GM12872 (cell line): ENCODE data around the gene C19orf67.

Experiments used
- CTCF ChIP-seq: IDR thresholded peaks from 3 replicates; pipeline ENCODE4 v1.5.1; 2011; ENCODE audit warnings: low read depth, mild to moderate bottlenecking, low read length, moderate library complexity; ENCODE audit not compliant: insufficient read depth

The C19orf67 gene

GRCh38 chr19:14066134-14066533 lies 19.4 kb downstream of the C19orf67 start:
- no peak for TF ChIP-seq CTCF

GRCh38 chr19:14063105-14063504 lies 22.5 kb downstream of the C19orf67 start:
- no peak for TF ChIP-seq CTCF

GRCh38 chr19:14062558-14062855 lies 23.1 kb downstream of the C19orf67 start:
- TF ChIP-seq CTCF, result no peak

- TF ChIP-seq CTCF, result no peak
Measured at GRCh38 chr19:14061751-14062557, 23.6 kb downstream of the C19orf67 start, which contains the start of gene PALM3. PALM3 (minus strand) TSS chr19:14062076; CDS start chr19:14061980, 96 bp downstream.

GRCh38 chr19:14061081-14061749 lies 24.4 kb downstream of the C19orf67 start:
- no peak for TF ChIP-seq CTCF

GRCh38 chr19:14059652-14060155 lies 25.9 kb downstream of the C19orf67 start:
- no peak for TF ChIP-seq CTCF

GRCh38 chr19:14059093-14059480 lies 26.5 kb downstream of the C19orf67 start:
- TF ChIP-seq CTCF, result peak; percentile 90
